ENCODE data around the gene PDE9A. TPM values are rescaled to one million over a fixed set of nuclear protein-coding genes. Genes with fewer than 3 reads are reported as not detected.

PDE9A gene
- total RNA-seq, 1 donor from 2014 or later, result 3.4 TPM

DNA sequence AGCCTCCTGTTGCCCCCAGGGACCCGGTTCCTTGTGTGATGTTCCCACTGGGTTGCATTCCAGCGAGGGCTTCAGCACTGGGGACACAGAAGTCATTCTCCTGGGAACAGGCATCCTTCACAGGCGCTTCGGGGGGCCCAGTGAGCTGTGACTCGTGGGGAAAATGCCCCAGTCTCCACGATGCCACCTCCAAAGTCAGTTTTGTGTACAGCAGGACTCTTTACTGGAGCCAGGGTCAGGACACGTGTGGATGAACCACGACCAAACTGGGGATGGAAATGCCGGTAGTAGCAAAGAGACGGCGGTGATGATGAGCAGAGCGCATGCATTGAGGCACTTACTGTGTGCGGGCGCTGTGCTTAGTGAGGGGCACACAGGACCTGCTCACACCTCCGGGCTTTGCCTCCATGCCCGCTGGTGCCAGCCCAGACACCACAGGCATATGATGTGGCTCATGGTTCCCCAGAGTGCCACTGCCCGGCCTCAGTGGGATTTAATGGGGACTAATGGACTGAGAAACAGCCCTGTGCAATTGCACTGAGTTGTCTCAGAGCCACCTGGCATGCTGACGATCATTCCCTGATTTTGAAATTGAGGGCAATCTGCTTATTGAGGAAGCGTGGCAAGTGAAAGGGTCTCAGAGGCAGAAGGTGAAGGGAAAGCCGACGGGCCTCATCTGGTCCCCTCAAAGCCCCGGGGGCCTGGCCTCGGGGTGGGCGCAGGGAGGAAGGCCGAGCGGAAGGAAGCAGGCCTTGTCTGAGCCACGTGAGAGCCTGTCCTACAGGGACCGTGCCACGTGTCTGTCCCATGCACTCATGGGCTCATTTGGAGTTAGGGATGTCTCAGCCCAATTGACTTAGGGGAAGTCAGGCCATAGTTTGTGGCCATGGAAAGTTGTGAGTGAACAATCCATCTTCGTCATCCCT is 91.4 kb downstream of the PDE9A start:
- DNase-seq, result no peak

DNA sequence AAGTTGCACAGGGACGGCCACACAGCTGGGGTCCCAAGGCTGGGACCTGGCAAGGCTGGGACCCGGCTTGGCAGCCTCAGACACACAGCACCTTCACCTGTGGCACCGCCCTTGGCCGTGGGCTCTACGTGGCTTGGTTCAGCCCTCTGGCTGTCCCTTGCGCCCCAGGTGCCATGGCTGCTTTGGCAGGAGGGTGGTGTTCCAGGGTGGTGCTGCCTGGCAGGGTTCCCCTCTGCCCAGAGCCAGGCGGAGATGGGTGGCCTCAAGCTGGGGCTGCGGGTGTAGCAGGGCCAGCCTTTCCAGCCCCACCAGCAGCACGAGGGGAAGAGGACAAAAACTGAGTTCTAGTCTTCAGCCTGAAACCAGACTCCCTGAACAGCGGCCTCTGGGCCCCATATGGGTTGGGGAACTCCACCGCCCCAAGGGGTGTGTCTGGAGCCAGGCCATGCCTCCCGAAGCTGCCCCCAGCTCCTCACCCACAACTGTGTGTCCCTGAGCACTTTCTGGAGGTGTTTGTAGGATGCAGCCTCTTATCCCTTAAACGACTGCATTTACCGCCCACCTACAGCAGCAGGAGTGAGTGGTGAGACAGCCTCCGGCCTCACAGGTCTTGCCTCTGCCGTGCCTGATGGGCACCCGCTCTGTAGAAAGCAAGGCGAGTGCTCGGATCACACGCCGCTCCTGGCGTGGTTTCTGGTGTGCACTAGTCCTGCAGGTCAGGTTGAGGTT is 92.3 kb downstream of the PDE9A start:
- no peak for DNase-seq

DNA sequence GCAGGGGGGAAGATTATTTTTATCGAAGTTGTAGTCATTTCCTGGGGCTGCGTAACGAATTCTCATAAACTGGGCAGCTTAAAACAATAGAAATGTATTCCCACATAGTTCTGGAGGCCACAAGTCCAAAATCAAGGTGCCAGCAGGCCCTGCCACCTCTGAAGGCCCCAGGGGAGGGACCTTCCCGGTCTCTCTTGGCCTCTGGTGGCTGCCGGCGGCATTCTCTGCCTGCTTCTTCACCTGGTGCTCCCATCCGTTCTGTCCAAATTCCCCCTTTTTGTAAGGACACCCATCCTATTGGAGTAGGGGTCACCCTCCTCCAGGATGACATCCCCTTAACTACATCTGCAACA is 92.8 kb downstream of the PDE9A start:
- no peak for DNase-seq

DNA sequence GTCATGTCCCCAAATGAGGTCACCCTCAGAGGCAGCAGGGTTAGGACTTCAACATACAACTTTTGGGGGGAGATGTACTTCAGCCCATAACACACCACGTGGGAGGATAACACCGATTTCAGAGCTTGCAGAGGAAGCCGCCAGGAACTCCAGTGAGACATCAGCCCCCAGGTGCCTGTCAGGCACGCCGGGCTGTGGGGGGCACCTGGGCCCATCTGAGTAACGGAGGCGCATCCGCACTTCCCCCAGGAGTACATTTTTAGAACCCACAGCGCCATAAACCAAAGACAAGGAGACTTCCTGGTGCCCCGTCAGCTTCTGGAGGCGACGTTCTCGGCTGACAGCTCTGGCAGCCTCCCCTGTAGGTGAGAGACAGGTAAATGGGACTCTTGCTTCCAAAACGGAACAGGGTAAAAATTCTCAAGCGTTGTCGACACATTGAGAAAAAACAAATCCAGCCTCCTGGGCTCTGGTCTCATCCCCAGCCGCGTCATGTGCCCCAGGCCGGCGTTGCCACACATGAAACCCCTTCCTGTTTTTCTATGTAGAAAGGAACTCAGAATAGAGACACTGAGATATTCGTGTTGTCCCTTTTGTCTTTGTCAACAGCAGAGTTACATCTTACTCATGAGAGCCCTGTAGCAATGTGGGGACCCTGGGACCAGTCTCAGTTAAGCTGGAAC is 93.3 kb downstream of the PDE9A start:
- DNase-seq, result no peak

DNA sequence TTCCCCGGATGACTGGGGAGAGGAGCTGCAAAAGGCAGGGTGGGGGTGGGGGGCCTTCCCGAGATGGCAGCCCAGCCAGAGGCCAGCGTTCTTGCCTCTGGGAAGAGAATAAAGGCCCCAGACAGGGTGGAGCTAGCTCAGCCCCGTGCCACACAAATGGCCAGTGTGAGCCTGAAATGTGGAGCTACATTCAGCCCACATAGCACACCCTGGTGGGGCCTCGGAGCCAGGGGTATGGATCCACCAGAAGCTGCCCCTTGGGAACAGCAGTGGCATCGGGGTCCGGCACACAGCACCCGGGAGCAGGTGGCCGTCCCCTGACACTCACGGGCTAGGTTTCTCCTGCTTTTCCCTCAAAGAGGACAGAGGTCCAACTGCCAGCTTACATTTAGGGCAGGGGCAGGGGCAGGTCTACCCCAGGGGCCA is 93.9 kb downstream of the PDE9A start:
- no peak for DNase-seq

DNA sequence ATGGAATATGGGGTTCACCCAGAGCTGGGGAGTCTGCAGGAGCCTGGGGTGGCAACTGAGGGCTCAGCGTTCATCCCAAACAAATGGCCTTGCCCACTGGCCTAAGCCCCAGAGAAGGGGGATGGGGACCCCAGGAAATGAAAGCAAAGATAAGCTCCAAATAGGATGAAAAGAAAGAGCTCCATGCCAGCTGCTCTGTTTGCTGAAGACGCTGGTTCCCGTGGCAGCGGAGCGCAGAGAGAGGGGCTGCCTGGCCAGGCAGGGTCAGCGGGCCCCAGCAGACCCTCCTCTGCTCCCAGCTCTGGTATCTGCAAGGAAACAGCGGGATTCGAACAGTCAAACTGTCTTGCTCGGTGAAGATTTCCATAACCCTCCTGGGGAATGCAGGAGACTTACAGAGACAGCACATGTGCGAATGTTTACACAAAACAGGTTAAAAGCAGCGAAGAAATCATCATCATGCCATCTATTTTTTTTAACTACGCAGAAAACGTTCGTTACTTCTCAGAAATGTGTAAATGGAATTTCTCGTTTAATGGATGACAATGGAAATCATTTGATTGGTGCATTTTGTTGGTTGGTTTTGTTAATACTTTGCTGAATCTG is 94.4 kb downstream of the PDE9A start:
- DNase-seq, result no peak

DNA sequence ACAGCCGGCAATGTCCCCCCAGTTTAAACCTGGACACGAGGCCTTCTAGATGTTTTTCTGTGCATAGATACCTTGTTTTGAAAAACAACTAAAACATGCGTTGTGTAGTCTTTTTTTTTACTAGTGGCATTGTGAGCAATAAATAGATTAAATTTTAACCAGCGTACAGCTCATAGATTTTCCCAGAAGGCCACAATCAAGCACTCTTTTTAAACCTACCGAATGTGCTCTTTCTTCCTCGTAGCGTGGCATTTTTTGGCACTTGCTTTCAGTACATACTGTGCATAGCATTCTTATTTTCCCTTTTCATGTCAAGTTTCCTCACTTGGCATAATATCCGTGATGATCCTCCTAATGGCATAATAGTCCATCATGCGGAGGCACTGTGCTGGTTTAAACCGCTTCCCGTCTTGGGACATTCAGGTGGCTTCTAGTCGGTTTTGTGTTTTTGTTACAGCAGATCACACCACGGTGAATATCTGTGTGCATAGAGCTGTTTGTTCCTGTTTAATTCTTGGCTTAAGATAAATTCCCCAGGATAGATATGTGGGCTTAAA is 95.3 kb downstream of the PDE9A start:
- no peak for DNase-seq

DNA sequence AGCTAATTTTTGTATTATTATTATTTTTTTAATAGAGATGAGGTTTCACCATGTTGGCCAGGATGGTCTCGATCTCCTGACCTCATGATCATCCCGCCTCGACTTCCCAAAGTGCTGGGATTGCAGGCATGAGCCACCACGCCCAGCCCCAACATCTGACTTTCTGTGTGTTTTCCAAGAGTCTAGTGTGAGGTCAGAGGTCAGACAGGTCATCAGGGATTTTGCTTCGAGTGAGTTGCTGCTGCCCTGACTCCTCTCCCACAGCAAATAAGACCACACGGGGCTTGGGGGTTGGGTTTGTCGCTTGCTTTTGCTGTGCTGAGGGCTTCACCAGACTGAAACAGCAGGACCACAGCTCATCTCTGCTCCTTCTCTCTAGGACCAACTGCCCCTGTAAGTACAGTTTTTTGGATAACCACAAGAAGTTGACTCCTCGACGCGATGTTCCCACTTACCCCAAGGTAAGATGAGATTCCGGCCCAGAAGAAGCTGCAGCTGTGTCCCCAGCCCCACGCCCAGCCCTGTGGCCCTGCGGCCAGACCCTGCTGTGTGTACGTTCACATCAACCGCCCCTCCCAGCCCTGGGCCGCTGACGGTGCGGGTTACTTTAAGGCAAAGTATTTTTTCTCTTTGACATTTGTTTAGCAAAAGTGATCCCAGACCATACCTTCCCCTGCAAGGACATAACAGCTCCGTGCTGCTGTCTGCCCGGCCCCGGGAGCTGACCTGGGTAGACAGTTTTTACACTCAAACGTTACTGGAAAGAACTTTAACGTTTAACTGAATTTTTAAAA is 97.5 kb downstream of the PDE9A start:
- DNase-seq, result no peak

DNA sequence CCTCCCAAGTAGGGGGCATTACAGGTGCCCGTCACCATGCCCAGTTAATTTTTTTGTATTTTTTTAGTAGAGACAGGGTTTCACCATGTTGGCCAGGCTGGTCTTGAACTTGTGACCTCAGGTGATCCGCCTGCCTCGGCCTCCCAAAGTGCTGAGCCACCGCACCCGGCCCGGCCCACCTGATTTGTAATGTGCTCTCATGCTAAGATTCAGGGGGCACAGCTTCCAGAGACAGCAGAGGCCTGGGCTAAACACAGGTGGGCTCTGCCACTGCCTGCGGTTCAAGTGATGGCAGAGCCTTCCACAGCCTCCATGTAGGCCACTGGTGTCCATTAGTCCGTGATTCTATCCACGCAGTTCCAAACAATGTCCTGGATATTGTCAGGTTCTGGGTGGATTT is 98.4 kb downstream of the PDE9A start:
- DNase-seq, result no peak

DNA sequence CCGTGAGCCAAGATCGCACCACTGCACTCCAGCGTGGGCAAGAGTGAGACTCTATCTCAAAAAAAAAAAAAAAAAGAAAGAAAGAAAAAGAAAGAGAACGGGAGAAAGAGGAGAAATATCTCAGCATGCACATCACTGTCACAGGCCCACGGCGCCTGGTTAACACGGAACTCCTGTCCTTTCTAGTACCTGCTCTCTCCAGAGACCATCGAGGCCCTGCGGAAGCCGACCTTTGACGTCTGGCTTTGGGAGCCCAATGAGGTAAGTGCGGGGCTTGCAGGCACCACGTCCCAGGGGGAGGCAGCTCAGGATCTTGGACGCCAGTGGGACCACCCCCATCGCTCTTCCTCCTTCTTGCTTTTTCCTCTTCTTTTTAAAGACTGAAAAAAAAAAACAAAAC is 100.4 kb downstream of the PDE9A start:
- DNase-seq, result no peak

DNA sequence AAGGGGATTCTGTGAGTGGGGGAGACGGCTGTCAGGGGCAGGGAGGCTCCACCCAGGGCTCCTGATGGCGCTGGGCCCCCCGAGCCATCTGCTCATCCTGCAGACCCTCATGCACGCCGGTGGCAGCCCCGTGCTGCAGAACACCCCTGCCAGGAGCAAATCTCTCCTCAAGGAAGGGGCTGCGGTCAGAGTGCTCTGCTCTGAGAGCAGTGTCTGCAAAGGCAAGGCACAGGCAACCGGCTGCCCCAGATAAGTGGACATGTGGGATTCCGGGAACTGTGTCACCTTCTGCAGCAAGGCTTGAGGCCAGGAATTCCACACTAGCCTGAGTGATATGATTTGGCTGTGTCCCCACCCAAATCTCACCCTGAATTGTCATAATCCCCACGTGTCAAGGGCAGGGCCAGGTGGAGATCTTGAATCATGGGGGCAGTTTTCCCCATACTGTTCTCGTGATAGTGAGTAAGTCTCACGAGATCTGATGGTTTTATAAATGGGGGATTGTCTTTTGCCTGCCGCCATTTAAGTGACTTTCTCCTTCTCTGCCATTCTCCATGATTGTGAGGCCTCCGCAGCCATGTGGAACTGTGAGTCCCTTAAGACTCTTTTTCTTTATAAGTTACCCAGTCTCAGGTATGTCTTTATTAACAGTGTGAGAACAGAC is 101.0 kb downstream of the PDE9A start:
- DNase-seq, result no peak

DNA sequence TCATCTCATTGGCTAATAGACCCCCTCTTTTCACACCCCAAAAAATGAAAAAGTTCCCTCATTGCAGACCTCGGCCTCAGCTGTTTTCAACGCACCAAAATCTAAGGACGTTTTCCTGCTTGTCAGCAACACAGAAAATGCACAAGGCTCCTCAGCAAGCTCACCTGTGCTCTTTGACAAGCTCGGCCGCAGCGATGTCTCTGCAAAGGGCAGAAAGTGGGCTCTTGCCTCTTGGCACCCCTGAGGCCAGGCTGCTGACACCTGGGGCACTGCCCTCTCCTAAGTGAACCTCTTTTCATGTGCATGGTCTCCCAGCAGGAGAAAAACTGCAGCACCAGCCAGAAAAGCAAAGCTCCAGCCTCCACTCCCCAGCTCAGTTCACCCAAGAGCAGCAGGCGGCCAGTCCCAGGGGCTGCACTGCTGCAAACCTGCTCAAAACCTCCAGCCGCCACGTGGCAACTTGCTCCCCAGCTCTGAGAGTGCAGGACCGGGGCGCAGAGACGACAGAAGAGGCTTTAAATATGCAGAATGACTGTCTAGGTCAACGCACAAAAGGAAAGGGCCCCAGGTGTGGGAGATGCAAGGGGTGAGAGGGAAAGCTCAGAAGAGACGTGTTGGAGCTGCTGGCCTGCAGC is 101.7 kb downstream of the PDE9A start:
- DNase-seq, result no peak

DNA sequence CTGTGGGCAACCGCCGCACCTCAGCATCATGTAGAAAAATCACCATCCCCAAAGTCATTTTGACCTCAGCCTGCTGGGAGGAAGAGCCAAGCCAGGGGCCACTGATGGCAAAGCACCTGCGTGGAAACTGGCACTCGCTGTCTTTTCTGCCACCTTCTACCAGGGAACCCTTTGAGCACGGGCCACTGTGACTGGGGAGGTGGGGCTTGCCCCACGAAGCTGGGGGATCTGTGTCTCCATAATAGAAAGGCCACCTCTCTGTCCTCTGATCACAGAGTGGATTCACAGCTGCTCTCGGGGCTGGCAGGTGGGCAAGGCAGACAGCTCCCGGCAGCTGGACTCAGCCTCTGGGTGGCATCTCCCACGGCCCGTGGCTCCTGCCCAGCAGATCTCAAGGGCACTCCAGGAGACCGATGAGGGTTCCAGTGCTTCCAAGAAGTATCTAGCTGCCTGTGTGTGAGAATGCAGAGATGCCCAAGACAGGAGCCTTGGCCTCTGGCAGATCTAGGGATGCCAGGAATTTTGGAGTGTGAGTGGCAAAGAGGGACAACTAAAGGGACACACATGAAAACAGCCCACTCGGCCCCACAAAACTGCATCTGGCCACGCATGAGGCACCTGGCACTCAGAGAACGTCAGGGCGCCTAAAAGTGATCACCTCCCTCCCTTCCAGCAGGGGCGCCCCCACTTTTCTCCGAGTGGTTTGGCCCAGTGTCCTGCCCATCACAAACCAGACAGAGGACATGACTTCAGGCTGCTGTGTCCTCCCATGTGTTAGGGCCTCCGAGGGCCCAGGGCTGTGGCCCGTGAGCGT is 102.6 kb downstream of the PDE9A start:
- DNase-seq, result no peak

DNA sequence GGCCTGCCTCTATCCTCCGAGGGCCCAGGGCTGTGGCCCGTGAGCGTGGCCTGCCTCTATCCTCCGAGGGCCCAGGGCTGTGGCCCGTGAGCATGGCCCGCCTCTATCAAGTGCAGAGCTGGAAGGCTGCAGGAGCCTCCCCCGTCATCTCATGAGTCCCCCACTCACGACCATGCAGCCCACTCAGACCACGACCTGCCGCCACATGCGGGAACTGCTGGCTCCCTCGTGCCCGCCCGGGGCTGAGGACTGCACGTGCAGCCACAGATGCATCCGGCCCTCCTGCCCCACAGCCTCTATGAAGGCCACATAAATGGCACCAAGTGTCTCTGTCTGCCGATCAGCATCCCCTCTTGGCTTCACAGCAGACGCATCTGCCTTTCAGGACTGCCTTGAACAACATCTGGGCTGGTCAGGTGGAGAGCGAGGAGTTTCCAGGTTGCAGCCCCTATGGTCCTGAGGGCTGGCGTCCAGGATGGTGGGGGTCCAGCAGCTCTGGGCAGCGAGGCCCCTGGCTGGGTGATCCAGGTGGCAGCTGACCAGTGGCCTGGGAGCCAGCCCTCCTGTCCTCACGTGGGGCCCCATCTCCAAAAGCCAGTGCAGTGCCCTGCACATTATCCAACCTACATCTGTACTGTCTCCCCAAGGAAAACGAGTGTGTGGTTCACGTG is 103.3 kb downstream of the PDE9A start:
- no peak for DNase-seq

DNA sequence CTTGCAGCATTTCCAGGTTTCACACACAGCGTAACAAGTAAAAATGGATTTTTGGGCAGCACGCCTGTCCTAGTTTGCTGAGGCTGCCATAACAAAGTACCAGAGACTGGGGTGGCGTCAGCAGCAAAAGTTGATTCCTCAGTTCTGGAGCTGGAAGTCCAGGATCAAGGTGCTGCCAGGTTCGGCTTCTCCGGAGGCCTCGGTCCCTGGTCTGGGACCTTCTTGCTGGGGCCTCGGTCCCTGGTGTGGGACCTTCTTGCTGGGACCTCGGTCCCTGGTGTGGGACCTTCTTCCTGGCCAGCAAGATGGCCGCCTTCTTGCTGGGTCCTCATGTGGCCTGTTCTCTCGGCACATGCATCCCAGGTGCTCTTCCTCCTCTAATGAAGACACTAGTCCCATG is 104.0 kb downstream of the PDE9A start:
- DNase-seq, result no peak

DNA sequence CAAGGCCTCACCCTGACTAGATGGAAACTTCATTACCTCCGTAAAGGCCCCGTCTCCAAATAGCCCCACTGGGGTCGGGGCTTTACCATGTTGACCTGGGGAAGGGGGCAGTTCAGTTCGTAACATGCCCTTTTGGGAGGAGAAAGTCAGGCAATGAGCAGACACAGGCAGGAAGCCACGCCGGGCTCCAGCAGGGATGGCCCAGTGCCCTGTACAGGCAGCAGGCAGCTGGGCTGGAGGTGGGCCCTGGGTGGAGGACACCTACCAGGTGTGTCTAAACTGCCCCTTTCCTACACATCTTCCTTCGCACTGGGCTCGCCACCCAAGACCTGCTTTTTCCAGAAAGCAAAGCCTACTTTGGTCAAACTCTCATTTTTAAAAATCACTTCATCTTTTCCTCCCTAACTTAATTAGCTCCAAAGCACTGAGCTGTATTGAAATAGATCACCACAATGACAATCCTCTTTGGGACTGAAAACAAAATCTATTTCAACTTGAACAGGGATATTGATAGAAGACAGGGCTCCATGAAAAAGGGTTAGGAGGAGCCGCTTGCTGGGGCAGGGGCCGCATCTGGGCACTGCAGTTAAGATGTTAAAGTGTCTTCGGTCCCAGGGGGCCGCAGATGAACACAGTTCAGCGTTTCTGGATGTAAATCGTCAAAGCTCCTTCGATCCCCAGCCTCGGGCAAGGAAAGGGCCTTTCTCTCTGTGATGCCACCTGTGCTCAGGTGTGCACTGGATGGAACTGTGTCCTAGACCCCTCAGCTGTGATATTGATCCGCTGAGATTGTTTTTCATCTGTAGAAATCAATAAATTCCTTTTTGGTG is 104.6 kb downstream of the PDE9A start:
- DNase-seq, result no peak

DNA sequence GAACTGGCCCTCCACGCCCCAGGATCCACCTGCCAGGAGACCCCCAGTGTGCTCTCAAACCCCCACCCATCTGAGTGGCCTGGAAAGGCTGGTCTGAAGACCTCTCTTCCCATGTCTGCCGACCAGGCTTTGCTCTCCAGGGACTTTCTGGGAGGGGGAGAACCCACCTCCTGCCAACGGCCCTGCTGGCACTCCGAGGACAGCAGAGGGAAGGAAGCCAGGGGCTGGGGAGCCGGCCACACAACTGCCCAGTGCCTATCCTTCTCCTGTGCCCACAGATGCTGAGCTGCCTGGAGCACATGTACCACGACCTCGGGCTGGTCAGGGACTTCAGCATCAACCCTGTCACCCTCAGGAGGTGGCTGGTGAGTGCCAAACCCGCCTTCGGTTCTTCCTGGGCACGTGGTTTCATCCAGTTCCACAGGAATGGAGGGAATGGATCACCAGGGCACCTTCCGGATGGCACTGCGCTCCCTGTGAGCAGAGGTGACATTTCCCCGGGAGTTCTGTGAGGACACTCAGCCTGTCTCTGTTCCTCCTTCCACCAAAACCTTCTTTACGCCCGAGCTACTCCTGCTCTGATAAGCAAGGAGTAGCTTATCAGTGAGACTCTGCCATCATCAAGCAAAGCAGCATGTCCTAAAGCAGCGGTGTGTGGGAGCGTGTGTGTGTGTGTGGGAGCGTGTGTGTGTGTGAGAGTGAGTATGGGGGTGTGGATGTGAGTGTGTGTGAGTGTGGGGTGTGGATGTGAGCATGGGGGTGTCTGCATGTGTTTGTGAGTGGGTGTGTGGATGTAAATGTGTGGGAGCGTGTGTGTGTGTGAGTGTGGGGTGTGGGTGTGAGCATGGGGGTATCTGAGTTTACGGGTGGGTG is 105.5 kb downstream of the PDE9A start:
- no peak for DNase-seq
